Measurements from ENCODE around the gene KRT74. TPM values are rescaled to one million over a fixed set of nuclear protein-coding genes. Genes with fewer than 3 reads are reported as not detected.

KRT74 gene
- total and polyA plus RNA-seq, 9 donors: not detected

- TF ChIP-seq POLR2A (IDR thresholded peaks at IDR 0.05) (no peak), CTCF (IDR thresholded peaks at IDR 0.05) (no peak), EP300 (IDR thresholded peaks at IDR 0.05) (no peak)
- Histone ChIP-seq H3K9me3 (no peaks in the 10 kb centered on the region), H3K36me3 (no peaks in the 10 kb centered on the region), H3K27ac (no peak overlapping the region), H3K27me3 (no peaks in the 10 kb centered on the region), H3K4me3 (no peak overlapping the region), H3K4me1 (ENCODE audit: insufficient read depth) (no peaks in the 10 kb centered on the region)
- WGBS, 3 donors: 88 to 94% (median 91%) methylated on average over 3 of the region's 3 CpGs
- intact Hi-C loops (cut with DNase I): no loop called here
- no peak for DNase-seq
Observed at GRCh38 chr12:52539821-52540173, 33.8 kb downstream of the KRT74 start.

- no peaks in the 10 kb centered on the region for H3K9me3 ChIP-seq
- H3K4me3 ChIP-seq: no peak overlapping the region
- H3K27ac ChIP-seq: no peak overlapping the region
- no peaks in the 10 kb centered on the region for H3K27me3 ChIP-seq
- TF ChIP-seq POLR2A (IDR thresholded peaks at IDR 0.05) (no peak), EP300 (IDR thresholded peaks at IDR 0.05) (no peak), CTCF (IDR thresholded peaks at IDR 0.05) (no peak)
- no peaks in the 10 kb centered on the region for H3K4me1 ChIP-seq (ENCODE audit: insufficient read depth)
- no peaks in the 10 kb centered on the region for H3K36me3 ChIP-seq
- 32 to 39% (median 36%) methylated on average over 5 of the region's 5 CpGs for whole genome bisulfite sequencing, 3 donors
- intact Hi-C loops (cut with DNase I): no loop called here
- DNase-seq: no peak
Observed at GRCh38 chr12:52539083-52539820, 34.4 kb downstream of the KRT74 start.

- H3K27ac ChIP-seq: no peak overlapping the region
- intact Hi-C loops (cut with DNase I): no loop called here
- H3K9me3 ChIP-seq: no peaks in the 10 kb centered on the region
- no peaks in the 10 kb centered on the region for H3K36me3 ChIP-seq
- WGBS, 3 donors: 78 to 81% (median 79%) methylated on average over 3 of the region's 3 CpGs
- no peaks in the 10 kb centered on the region for H3K4me1 ChIP-seq (ENCODE audit: insufficient read depth)
- no peak for DNase-seq
- H3K27me3 ChIP-seq: no peaks in the 10 kb centered on the region
- no peak for TF ChIP-seq EP300 (IDR thresholded peaks at IDR 0.05)
- TF ChIP-seq CTCF (IDR thresholded peaks at IDR 0.05): no peak
- TF ChIP-seq POLR2A (IDR thresholded peaks at IDR 0.05): no peak
- H3K4me3 ChIP-seq: no peak overlapping the region
Observed at GRCh38 chr12:52537101-52537500, 36.5 kb downstream of the KRT74 start.

- no peaks in the 10 kb centered on the region for H3K27me3 ChIP-seq
- H3K4me1 ChIP-seq (ENCODE audit: insufficient read depth): no peaks in the 10 kb centered on the region
- 25 to 63% (median 33%) methylated on average over 1 of the region's 1 CpG for WGBS, 3 donors
- H3K9me3 ChIP-seq: no peaks in the 10 kb centered on the region
- TF ChIP-seq CTCF (IDR thresholded peaks at IDR 0.05) (no peak), POLR2A (IDR thresholded peaks at IDR 0.05) (no peak), EP300 (IDR thresholded peaks at IDR 0.05) (no peak)
- H3K4me3 ChIP-seq: no peak overlapping the region
- H3K36me3 ChIP-seq: no peaks in the 10 kb centered on the region
- intact Hi-C loops (cut with DNase I): no loop called here
- DNase-seq: no peak
- H3K27ac ChIP-seq: no peak overlapping the region
Observed at GRCh38 chr12:52535574-52535973, 38.1 kb downstream of the KRT74 start.
